ENCODE measurements around the gene MAFG.

- TF ChIP-seq, protein P1, sequence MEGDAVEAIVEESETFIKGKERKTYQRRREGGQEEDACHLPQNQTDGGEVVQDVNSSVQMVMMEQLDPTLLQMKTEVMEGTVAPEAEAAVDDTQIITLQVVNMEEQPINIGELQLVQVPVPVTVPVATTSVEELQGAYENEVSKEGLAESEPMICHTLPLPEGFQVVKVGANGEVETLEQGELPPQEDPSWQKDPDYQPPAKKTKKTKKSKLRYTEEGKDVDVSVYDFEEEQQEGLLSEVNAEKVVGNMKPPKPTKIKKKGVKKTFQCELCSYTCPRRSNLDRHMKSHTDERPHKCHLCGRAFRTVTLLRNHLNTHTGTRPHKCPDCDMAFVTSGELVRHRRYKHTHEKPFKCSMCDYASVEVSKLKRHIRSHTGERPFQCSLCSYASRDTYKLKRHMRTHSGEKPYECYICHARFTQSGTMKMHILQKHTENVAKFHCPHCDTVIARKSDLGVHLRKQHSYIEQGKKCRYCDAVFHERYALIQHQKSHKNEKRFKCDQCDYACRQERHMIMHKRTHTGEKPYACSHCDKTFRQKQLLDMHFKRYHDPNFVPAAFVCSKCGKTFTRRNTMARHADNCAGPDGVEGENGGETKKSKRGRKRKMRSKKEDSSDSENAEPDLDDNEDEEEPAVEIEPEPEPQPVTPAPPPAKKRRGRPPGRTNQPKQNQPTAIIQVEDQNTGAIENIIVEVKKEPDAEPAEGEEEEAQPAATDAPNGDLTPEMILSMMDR (conservative IDR thresholded peaks at IDR 0.05 in 1 of 2, IDR thresholded peaks at IDR 0.05 in 1 of 2; ENCODE audit: low read depth in 1 of 2, low read length in 2 of 2), result no peak
- no peak for TF ChIP-seq EZH2 (IDR thresholded peaks at IDR 0.05; ENCODE audit: low read length, missing control alignments)
Observed at GRCh38 chr17:81913394-81914102, 14.0 kb downstream of the MAFG start.

All from fibroblast of lung (primary cell).